Gastroesophageal sphincter (tissue), 3 donors: ENCODE data around the gene TMEM218.

ENCODE experiments used
- EP300 ChIP-seq: sonication (generic); formaldehyde crosslinking; IDR thresholded peaks from one replicate; pipeline ENCODE4 v1.6.1; 2017; ENCODE audit warnings: antibody characterized with exemption, mild to moderate bottlenecking
- POLR2AphosphoS5 ChIP-seq: sonication (generic); formaldehyde crosslinking; IDR thresholded peaks from one replicate; pipeline ENCODE4 v1.6.1; 2017; ENCODE audit warnings: antibody characterized with exemption
- TF ChIP-seq, protein P1 (sequence below), 4 experiments: fragments of 200-600 bp in 2 of 4; fragments of 450-650 bp in 2 of 4; sonication (generic) in 1 of 4; IDR thresholded peaks; one replicate each; pipeline ENCODE4 v1.5.1; 2017 to 2019; ENCODE audit warnings: antibody characterized with exemption in 4 of 4, mild to moderate bottlenecking in 2 of 4, moderate library complexity in 2 of 4

DNA sequence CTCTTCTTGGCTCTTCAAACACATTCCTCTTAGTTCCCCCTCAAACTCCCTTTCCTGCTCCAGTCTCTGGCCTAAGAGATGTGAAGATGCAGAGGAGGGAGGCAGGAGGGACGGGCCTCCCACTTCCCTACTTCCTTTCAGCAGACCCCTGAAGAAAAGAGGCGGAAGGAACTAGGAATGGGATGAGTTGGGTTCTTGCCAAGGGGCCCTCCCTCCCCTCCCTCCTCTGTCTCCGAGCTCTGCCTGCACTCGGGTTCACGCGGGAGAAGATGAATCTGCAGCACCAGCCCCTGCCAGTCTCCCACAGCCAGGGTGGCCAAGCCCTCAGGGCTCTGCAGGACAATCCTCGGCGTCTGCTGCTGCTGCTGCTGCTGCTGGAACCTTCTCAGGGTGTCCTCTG is 28.8 kb upstream of the TMEM218 start:
- TF ChIP-seq, protein P1, sequence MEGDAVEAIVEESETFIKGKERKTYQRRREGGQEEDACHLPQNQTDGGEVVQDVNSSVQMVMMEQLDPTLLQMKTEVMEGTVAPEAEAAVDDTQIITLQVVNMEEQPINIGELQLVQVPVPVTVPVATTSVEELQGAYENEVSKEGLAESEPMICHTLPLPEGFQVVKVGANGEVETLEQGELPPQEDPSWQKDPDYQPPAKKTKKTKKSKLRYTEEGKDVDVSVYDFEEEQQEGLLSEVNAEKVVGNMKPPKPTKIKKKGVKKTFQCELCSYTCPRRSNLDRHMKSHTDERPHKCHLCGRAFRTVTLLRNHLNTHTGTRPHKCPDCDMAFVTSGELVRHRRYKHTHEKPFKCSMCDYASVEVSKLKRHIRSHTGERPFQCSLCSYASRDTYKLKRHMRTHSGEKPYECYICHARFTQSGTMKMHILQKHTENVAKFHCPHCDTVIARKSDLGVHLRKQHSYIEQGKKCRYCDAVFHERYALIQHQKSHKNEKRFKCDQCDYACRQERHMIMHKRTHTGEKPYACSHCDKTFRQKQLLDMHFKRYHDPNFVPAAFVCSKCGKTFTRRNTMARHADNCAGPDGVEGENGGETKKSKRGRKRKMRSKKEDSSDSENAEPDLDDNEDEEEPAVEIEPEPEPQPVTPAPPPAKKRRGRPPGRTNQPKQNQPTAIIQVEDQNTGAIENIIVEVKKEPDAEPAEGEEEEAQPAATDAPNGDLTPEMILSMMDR (IDR thresholded peaks at IDR 0.05), result no peak
- TF ChIP-seq POLR2AphosphoS5 (no peak), EP300 (no peak)
